Adrenal gland (tissue), 12 donors: ENCODE data around the gene UBAC2. TPM values are rescaled to one million over a fixed set of nuclear protein-coding genes. Genes with fewer than 3 reads are reported as not detected.

ENCODE experiments used
- DNase-seq, 7 donors: peaks; one replicate each; pipeline ENCODE4 v3.0.0-alpha.2; 2019 to 2020
- H3K27ac ChIP-seq, 5 donors: fragments of 200-600 bp; sonication (generic) in 4 of 5; 1 replicate in 3 of 5; 2 replicates in 2 of 5; pipeline versions ENCODE4 v1.5.1 to v1.8.0; 2016 to 2020; ENCODE audit warnings: mild to moderate bottlenecking in 1 of 5
- H3K27me3 ChIP-seq: fragments of 200-600 bp; 2 replicates; pipeline ENCODE4 v1.8.0; 2021
- H3K36me3 ChIP-seq, 2 donors: fragments of 200-600 bp; replicated peaks in 1 of 2; 1 replicate in 1 of 2; 2 replicates in 1 of 2; pipeline versions ENCODE4 v1.5.1 to v1.8.0; 2018 to 2022
- H3K4me1 ChIP-seq, 2 donors: fragments of 200-600 bp; replicated peaks in 1 of 2; 1 replicate in 1 of 2; 2 replicates in 1 of 2; pipeline versions ENCODE4 v1.5.1 to v1.8.0; 2018 to 2021
- H3K4me3 ChIP-seq, 4 donors: fragments of 200-600 bp; sonication (generic) in 3 of 4; one replicate each; pipeline ENCODE4 v1.5.1; 2016 to 2018
- H3K9me3 ChIP-seq, 3 donors: fragments of 200-600 bp; sonication (generic) in 1 of 3; replicated peaks in 1 of 3; 1 replicate in 2 of 3; 2 replicates in 1 of 3; pipeline versions ENCODE4 v1.5.1 to v1.8.0; 2016 to 2021
- CTCF ChIP-seq, 6 experiments: fragments of 450-650 bp in 4 of 6; fragments of 200-600 bp in 2 of 6; sonication (generic) in 1 of 6; IDR thresholded peaks; 1 replicate in 5 of 6; 2 replicates in 1 of 6; pipeline versions ENCODE4 v1.5.1 to v1.8.0; 2016 to 2021; ENCODE audit warnings: antibody characterized with exemption in 6 of 6, mild to moderate bottlenecking in 2 of 6, moderate library complexity in 1 of 6
- POLR2A ChIP-seq, 2 donors: fragments of 450-650 bp; IDR thresholded peaks; one replicate each; pipeline ENCODE4 v1.6.1; 2017; ENCODE audit warnings: antibody characterized with exemption in 2 of 2, mild to moderate bottlenecking in 2 of 2, moderate library complexity in 1 of 2
- WGBS, 4 donors: extraction: QIAGEN DNeasy Blood & Tissue Kit in 2 of 4; methylation state at CpG; one replicate each; pipeline versions ENCODE4 v1.1.5 to v1.1.7; 2013 to 2017; 5-methylcytosine and 5-hydroxymethylcytosine counted together
- intact Hi-C, 2 donors: fragments of 100-400 bp; cut with DNase I; formaldehyde crosslinking; loops; one replicate each; pipeline versions ENCODE4 v1.14.1 to v1.15.0; 2022 to 2023
- polyA plus RNA-seq, 3 donors: library from polyadenylated mRNA; stranded (reverse); fragments of 200-250 nt in 2 of 3; fragments of 350-450 nt in 1 of 3; fragmentation: Illumina TruSeq in 1 of 3; extraction: RNeasy Lipid Tissue Mini Kit (QIAGEN cat#74804) in 1 of 3; gene quantifications; one replicate each; pipeline ENCODE4 v1.2.3, GENCODE V29; 2013 to 2014
- total RNA-seq, 9 donors: library from RNA; depleted of rRNA in 4 of 9; stranded (reverse); fragments of >200 nt in 4 of 9; fragments of 120-200 nt in 1 of 9; fragmentation: NEBNext Ultra II Directional in 1 of 9; extraction: Animal tissue kit (Norgen Biotek cat#: 25700) in 1 of 9; gene quantifications; one replicate each; pipeline versions ENCODE4 v1.1.0 to v1.2.4, GENCODE V29; 2013 to 2023
- donor health status: healthy with polysubstance abuse.
- donor health status: Bipolar disorder and iron deficiency.
- donor health status: DM: yes; HTN: yes; CAD: no.
- donor health status: DM: no; HTN: no; CAD: no.
- donor health status: DM: no; HTN: no; CAD: no.
- donor health status: DM: yes; HTN: yes; CAD: no.

Gene UBAC2
- total and polyA plus RNA-seq, 12 donors: 46.3 to 67.8 (median 53.5) TPM

- H3K9me3 ChIP-seq: no peaks in the 10 kb centered on the region
- H3K27me3 ChIP-seq: no peaks in the 10 kb centered on the region
- intact Hi-C loops: no loop called here
- WGBS, 4 donors: 84 to 94% (median 90%) methylated on average over 2 of the region's 2 CpGs
- no peaks in the 10 kb centered on the region for H3K36me3 ChIP-seq
- no peak overlapping the region for H3K27ac ChIP-seq
- TF ChIP-seq CTCF (IDR thresholded peaks at IDR 0.05) (no peak), POLR2A (IDR thresholded peaks at IDR 0.05) (no peak)
- no peak overlapping the region for H3K4me3 ChIP-seq
- H3K4me1 ChIP-seq: no peaks in the 10 kb centered on the region
- no peak for DNase-seq
Observed at GRCh38 chr13:99298056-99298455, 97.4 kb downstream of the UBAC2 start.

- Histone ChIP-seq H3K27ac (no peak overlapping the region), H3K36me3 (no peaks in the 10 kb centered on the region), H3K4me1 (no peaks in the 10 kb centered on the region), H3K4me3 (no peak overlapping the region), H3K9me3 (no peaks in the 10 kb centered on the region), H3K27me3 (no peaks in the 10 kb centered on the region)
- 87 to 91% (median 91%) methylated on average over 4 of the region's 4 CpGs for WGBS, 4 donors
- TF ChIP-seq CTCF (IDR thresholded peaks at IDR 0.05) (no peak), POLR2A (IDR thresholded peaks at IDR 0.05) (no peak)
- no peak for DNase-seq
- intact Hi-C loops: no loop called here
Observed at GRCh38 chr13:99299256-99299919, 98.7 kb downstream of the UBAC2 start.

- no peak for TF ChIP-seq POLR2A (IDR thresholded peaks at IDR 0.05)
- no peak for TF ChIP-seq CTCF (IDR thresholded peaks at IDR 0.05)
- Histone ChIP-seq H3K27ac (no peak overlapping the region), H3K36me3 (no peaks in the 10 kb centered on the region), H3K27me3 (no peaks in the 10 kb centered on the region), H3K4me3 (no peak overlapping the region), H3K4me1 (no peaks in the 10 kb centered on the region), H3K9me3 (no peaks in the 10 kb centered on the region)
- intact Hi-C loops: no loop called here
- WGBS, 4 donors: 85 to 96% (median 94%) methylated on average over 4 of the region's 4 CpGs
- DNase-seq: no peak
Observed at GRCh38 chr13:99299920-99300341, 99.3 kb downstream of the UBAC2 start.

- WGBS, 4 donors: 85 to 92% (median 90%) methylated on average over 7 of the region's 7 CpGs
- no peaks in the 10 kb centered on the region for H3K36me3 ChIP-seq
- no peak overlapping the region for H3K27ac ChIP-seq
- DNase-seq: no peak
- no peaks in the 10 kb centered on the region for H3K9me3 ChIP-seq
- intact Hi-C loops: no loop called here
- H3K27me3 ChIP-seq: no peaks in the 10 kb centered on the region
- H3K4me1 ChIP-seq: no peaks in the 10 kb centered on the region
- no peak for TF ChIP-seq CTCF (IDR thresholded peaks at IDR 0.05)
- no peak for TF ChIP-seq POLR2A (IDR thresholded peaks at IDR 0.05)
- no peak overlapping the region for H3K4me3 ChIP-seq
Observed at GRCh38 chr13:99301056-99301838, 100.6 kb downstream of the UBAC2 start.
